GM19463 (cell line): ENCODE measurements around the gene SORCS2.

Experiments
- ATAC-seq: cut with Tn5 transposase; IDR thresholded peaks from one replicate; pipeline ENCODE4 v1.9.1; 2021; ENCODE audit warnings: mild to moderate bottlenecking, moderate library complexity; ENCODE audit not compliant: unreplicated experiment

The SORCS2 gene

DNA sequence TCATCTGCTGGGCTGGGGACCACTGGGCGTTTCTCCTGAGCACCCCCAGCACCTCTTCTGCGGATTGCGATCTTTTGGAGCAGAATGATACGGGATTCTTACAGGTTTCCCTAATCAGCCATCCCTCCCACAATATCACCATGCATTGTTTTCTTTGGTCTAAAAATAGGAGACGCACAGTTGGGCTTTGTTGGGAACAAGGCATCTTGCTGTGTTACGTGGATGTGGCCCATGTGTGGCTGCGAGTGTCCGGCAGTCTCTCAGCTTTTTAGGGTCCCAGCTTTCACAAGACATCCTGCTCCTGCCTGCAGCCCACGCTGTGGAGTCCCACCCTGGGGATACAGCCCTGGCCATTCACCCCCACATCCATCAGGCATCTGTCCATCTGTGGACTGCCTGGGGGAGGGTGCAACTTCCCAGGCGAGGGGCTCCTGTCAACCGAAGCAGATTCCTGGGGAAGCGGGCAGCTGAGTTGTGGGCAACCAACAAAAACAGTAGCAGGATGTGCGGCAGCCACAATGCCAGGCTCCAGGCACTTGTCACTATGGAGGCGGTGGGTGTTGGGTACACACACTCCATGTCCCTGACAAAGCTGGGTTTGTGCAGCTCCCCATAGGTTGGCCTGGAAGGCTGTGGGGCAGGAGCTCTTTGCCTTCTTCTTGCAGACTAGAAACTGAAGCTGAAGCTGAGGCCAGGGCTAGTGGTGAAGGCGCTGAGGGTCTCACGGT, 427.9 kb downstream of the SORCS2 start:
- no peak for ATAC-seq

DNA sequence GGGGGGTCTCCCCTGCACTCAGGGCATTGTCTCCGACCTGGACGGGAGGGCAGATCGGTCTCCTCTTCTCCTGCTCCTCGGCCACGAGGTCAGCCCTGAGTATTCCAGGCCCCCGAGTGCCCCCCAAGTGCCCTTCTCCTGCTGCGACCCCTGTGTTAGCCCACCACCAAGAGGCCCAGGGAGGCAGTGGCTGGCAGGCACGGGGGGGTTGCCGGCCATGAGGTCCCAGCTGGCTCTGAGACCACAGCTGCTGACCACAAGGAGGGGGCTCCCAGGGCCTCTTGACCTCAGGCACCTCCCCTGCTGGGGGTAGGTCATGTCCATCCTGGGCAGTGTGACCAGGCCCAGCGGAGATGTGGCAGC, 428.5 kb downstream of the SORCS2 start:
- ATAC-seq, result no peak

DNA sequence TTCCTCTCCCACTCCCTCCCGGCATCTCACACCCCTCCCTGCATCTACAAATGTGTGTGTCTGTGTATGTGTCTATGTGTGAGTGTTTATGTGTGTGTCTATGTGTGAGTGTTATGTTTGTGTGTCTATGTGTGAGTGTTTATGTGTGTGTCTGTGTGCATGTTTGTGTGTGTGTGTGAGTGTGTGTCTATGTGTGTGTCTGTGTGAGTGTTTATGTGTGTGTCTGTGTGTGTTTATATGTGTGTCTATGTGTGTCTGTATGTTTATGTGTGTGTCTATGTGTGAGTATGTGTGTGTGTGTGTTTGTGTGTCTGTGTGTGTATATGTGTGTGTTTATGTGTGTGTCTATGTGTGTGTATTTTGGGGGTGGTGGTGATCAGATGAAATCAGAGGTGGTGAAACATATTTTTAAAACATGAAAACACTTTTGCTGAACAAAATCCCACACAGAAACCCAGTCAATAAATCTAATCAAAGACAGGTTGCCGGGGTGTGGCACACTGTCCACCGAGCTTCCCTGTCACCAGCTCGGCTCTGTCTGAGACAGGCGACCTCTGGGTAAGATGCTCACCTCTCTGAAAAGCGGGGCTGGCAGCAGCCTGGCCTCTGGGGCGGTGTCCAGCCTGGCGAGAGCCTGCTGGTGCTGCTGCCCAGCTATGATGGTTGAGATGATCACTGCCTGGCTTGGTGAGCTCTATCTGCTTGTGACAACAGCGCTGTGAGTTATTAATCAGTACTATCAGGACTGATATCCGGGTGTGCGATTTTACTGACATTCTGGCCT, 429.1 kb downstream of the SORCS2 start:
- no peak for ATAC-seq

DNA sequence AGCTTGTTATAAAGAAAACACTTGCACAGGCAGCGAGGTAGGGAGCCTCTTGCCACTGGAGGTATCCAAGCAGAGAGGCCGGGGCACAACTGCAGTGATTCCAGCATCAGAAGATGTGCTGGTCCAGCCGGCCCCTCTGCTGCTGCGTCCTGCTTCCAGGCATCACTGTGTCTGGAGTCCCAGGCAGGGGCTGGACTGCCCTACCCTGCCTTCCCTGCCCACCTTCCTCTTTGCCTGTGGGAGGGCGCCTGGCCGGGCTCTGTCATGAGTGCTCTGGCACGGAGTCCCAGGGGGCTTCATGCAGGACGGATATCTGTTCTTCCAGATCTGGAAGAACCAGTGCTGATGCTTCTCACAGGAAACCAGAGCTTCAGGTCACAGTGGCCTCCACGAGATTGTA, 430.0 kb downstream of the SORCS2 start:
- no peak for ATAC-seq

DNA sequence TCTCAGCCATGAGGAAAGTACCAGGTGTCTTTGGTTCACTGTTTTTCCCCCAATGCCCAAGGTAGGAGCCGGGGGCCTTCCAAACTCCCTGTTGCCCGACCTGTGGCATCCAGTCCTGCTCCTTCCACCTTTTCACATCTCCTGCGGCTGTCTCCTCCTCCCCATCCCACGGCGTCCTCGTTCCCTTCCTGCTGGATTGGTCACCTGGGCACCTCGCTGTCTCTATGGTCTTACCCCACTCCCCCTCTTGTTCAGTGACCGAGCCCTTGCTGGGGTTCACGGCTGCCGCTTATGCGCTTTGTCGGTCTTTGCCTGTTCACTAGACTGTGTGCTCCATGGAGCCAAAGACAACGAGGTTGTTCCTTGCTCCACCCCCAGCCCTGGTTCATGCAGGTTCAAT, 431.1 kb downstream of the SORCS2 start:
- ATAC-seq, result no peak

DNA sequence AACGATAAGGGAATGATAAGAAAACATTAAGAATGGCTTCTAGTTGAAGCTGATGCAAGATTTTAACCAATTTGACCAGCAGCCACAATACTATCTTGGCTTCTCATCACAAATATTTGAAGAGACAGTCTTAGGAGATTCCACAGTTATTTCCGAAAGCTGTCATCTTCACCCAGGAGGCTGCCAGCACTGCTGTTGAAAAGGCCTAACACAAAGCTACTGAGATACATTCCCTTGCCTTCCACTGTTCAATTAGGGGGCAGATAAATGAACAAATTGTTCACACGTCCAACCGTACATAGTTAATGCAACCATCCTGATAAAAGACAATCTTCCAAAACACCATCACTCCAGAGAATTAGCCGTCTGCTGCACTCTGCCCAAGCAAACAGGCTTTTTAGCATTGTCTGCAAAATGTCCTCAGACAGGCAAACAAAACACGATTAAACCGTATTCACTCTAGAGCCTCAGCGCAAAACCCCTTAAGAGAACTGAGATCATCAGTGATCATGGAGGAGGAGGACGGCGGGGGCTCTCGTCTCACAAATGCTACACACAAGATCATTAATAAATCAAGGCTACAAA, 432.1 kb downstream of the SORCS2 start:
- no peak for ATAC-seq

DNA sequence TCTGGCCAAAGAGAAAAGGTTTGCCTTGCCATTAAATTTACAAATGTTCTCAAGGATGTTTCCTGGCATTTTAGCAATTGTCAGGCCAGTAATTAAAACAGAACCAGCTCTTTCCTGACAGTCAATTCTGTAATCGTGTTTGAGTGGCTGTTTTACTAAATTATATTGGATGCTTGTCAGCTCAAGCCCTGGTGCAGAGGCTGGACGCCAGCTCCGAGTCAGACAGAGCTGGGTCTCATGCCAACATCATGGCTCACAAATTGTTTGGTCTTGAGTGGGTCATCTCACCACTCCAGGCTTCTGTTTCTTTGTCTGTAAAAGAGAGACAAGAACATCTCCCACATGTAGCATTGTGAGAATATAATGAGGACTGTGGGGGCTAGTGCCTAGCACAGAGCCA, 432.7 kb downstream of the SORCS2 start:
- no peak for ATAC-seq

DNA sequence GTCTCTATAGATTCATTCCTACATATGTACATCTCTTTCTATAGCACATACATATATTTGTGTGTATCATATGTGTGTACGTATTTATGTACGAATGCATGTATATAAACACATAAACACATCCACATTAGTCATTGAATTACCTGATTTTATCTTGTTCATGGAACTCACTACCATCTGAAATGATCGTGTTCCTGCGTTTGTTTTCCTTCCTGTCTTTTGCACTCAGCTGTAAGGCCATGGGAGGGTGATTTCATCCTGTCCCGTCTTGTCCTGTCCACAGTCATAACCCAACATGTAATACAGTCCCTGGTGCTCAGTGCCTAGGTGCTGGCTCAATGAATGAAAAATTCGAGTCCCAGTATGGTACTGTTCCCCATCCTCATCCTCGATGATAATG, 434.2 kb downstream of the SORCS2 start:
- ATAC-seq, result no peak

DNA sequence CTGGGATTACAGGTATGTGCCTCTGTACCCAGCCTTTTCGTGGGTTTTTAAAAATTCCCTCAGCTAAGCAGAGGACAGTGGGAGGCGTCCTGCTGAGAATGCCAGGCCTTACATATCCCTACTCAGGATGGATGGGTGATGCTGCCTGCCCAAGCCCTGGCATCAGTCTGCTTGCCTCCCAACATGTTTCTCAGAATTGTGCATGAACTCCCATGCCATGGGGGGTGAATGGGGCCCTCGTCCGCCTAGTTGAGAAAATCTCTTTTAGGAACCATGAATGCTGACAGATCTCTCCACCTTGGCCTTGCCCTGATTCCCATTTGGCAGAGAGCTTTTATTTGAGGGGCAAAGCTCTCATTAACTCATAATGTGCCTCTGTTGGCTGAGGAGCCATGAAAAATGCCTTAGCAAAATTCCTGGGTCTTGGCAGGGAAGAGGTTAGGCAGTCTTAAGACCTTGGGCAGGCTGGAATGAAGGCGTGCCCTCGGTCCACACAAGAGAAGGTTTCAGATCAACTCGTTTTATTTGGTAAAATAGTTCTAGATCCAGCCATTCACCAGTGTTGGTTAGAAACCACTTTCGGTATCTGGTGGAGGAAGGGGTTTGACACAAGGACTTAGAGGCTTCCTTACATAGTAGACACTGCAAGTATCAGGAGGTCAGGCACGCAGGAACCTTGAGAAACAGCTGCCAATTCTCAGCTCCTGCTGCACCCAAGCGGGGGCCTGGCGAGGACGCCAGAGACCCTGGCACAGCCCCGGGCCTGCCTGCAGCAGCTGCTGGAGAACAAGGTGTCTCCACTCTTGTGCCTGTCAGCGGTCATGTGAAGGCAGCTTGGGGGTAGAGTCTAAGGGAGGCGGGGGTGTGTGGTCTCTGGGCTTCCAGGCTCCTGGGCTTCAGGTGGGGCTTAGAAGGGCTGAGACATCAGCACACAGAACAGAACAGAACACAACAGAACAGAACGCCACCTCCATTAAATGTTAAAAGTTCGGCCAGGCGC, 435.2 kb downstream of the SORCS2 start:
- ATAC-seq, result no peak

DNA sequence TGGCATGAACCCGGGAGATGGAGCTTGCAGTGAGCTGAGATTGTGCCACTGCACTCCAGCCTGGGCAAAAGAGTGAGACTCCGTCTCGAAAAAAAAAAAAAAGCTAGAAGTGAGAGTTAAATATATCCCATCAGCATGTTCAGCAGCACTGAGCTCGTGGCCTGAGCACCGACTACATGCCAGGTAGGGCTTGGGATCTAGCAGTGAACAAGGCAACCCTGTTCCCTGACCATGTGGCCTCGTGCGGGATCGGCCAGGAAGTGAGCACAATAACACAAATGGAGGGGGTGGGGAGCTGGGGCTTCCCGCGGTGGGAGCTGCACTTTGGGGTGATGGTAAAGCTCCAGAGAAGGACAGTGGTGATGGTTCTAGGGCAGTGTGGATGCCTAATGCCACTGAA, 436.1 kb downstream of the SORCS2 start:
- no peak for ATAC-seq

DNA sequence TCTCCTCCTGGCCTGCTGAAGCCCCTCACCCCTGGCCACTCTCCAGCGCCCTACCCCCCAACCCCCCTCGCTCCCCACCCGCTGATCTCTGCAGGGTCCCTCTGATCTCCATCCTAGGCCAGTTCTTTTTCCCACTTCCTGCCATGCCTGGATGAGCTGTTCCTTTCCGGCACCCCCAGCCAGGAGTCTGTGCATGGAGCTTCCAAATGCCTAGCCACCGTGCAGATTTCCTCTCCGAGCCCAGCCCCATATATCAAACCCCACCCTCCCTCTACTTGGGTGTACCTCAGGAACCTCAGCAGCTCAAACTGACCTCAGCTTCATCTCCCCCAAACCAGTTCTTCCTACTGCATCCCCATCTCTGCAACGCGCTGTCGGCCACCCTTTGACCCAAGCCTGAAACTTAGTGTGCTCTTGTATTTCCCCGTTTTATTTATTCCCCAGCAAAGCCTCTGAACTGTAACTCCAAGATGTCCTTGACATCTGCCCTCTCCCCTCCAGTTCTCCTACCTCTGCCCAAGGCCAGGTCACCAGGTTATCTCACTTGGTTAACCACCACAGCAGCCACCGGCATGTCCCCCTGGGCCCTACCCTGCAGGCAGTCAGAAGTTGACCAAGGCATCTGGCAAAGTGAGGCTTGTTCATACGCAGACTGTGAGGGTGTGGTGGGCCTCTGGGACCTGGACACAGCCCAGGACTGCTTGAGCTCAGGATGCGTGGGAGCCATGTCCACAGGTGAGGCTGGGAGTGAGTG, 437.3 kb downstream of the SORCS2 start:
- no peak for ATAC-seq

DNA sequence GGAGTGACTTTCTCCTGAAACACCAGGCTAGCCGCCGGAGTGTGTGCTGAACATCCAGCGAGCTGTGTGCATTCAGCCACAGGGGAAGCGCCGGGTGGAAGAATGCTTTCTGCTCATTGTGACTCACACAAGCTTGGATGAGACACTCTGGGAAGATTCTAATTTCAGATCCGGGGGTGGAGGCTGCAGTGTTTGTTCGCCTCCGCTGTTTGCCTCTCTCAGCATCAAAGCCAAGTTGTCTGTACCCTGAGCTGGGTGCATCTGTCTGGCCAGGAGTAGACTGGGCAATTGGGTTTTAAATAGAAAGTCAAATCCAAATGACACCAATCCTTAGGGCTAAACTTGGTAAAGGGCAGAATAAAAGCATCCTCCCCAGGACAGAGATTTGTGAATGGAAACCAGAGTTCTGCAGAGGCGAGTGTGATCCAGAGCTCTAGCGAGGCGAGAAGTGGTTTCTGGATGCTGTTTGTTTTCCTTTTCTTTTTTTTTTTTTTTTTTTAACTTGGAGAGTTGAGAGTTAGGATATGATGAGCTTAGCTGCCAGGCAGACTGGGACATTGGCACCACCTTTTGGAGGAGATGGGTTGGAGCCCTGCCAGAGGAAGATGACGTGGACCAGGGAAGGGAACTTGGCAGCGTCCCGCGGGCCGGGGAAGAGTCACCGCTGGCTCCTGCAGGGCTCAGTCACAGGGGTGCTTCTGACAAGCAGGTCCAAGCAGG, 438.4 kb downstream of the SORCS2 start:
- no peak for ATAC-seq

DNA sequence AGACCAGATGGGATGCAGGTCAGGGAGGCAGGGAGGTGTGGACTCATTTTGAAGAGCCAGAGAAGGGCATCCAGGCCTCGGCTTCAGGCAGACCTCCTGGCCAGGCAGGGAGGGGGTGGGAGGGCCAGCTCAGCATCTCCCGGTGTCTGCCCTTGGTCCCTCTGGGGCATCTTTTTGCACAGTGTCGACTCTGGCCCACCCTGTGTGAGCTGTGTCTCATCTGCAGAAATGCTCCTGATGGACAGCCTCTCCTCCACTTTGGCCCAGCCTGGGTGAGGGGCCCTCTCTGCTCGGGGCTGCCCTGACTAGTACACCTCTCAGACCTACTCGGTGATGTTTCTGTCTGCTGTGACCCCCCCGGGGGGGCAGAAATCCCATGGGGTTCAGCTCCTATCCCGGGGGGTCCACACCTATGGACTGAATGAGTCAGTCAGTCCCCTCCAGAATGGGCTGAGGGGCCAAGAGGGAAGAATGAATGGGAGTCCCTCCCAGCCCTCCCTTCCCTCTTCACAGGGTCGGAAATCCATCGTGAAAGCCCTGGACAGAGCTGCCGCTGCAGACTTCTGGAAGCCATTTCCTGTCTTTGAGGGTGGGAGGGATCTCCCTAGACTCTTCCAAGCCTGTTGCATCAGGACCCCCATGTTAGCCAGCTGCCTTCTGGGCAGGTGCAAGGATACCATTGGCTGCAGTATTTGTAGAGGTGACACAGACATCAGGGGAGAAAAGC, 439.1 kb downstream of the SORCS2 start:
- ATAC-seq, result no peak

DNA sequence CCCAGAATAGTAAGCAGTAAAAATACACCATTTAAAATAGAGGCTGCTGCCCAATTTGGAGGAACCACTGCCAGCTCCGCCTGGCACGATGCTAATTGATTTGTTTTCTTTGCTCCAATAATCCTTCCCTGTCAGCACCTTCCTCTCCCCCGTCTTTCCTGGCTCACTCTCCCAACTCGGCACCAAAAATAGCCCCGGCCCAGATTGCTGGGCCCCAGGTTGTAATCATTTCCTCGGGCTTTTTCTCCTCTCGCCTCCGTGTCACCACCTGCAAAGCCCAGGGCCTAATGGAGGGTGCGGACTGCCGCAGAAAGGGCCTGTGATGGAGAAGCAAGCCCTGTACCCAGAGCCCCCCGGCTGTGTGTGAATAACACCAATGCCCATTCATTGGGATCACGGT, 440.0 kb downstream of the SORCS2 start:
- ATAC-seq, result no peak

DNA sequence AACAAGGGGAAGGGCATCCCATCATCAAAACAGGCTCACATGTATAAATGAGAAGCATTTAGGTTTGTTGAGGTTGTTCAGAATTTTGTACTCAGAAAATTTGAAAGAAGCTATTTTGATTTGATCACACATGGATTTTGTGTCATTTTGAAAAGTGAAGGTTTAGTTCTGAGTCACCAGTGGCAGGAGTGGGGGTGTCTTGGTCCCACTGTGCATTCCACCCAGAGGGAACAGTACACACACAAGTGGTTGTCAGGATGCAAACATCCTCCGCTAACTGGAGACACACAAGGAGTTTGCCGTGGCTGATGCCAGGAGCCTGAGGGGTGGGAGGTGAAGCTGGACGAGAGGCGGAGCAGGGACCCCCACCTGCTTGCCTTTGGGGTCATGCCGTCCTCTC, 440.6 kb downstream of the SORCS2 start:
- no peak for ATAC-seq

DNA sequence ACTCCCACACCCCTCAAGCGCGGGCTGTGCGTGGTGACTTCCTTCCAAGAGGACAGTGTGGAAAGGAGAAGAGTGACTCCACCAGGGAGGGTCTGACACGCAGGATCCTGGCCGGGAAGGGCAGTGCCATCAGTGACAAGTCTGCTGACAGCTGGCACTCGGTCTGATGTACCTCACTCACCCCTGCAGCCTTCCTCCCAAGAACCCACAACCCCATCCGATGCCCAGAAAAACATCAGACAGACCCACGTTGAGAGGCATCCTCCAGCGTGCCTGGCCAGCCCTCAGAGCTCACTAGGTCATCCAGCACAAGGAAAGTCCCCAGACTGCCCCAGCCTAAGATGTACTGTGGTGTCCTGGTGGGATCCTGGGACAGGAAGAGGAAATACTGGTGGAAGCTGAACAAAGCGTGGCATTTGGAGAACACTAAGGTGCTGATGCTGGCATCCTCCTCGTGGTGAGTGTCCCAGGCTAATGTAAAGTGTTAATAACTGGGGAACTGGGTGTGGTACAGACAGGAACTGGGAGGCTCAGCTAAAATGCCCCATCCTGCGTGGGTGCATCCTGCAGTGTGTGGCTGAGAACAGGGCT, 442.4 kb downstream of the SORCS2 start:
- ATAC-seq, result no peak

DNA sequence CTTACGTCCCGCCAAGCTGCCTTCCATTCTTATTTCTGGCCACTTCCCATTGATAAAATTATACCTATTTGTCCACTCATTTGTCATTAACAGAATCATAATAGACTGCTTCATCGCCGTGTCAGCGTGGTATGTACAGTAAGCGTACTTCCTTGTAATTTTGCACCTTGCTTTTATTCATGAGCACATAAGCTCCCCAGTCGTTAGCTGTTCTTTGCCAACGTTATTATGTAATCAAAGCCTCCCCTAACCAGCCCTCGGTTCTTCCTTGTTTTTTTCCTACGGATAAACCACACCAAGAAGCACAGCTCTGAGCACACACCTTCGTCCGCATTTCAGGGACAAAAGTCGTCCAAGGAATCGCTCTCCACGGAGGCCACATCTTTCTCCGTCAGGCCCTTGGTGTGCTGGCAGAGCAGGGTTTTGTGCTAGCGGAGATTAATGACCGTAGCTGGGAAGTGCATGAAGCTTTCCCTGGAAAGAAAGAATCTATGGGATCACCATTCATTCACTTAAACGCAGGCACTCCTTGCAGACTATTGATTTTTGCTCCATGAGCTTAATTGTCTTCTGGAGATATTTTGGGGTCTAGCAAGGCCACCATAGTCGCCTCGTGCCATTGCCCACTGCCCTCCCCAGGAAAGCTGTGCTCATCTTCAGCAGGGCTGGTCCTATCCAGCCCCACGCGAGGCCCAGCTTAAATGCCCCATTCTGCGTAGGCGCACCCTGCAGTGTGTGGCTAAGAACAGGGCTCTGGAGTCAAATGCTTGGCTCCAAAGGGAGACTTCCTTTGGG, 443.3 kb downstream of the SORCS2 start:
- no peak for ATAC-seq

DNA sequence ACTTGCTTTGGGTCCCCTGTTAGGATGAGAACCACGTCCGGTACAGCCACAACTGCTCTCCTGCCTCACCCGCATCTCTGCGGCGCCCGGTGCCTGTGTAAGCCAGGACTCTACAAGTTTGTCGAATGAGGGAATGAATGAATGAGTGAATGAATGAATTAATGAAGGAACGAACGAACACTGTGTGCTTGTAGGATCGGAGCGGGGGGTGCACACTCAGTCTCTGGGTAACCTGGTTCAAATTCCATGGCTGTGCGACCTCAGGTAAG, 443.8 kb downstream of the SORCS2 start:
- no peak for ATAC-seq
